Neuronal stem cell (in vitro differentiated cells): ENCODE data around the gene PPIC.

Source experiments
- DNase-seq: peaks from one replicate; pipeline ENCODE4 v3.0.0-alpha.2; 2013; ENCODE audit warnings: low spot score
- H2AFZ ChIP-seq: one replicate; pipeline ENCODE4 v1.6.1; 2013; ENCODE audit warnings: mild to moderate bottlenecking, low read length, inconsistent platforms
- H2AK5ac ChIP-seq: 2 replicates; pipeline ENCODE4 v1.6.1; 2013; ENCODE audit warnings: low read depth, mild to moderate bottlenecking, inconsistent platforms, low read length, moderate library complexity, mixed read lengths
- H2BK120ac ChIP-seq: 2 replicates; pipeline ENCODE4 v1.6.1; 2013; ENCODE audit warnings: low read depth, mild to moderate bottlenecking, inconsistent platforms, low read length, moderate library complexity, mixed read lengths
- H2BK12ac ChIP-seq: one replicate; pipeline ENCODE4 v1.6.1; 2013; ENCODE audit warnings: low read length, inconsistent platforms
- H2BK15ac ChIP-seq: 2 replicates; pipeline ENCODE4 v1.6.1; 2013; ENCODE audit warnings: mild to moderate bottlenecking, low read length, inconsistent platforms, mixed read lengths
- H2BK5ac ChIP-seq: one replicate; pipeline ENCODE4 v1.6.1; 2013; ENCODE audit warnings: inconsistent platforms, mild to moderate bottlenecking, low read length, moderate library complexity
- H3K14ac ChIP-seq: one replicate; pipeline ENCODE4 v1.6.1; 2013; ENCODE audit warnings: low read length, inconsistent platforms
- H3K18ac ChIP-seq: 2 replicates; pipeline ENCODE4 v1.6.1; 2013; ENCODE audit warnings: low read length, inconsistent platforms
- H3K23ac ChIP-seq: 2 replicates; pipeline ENCODE4 v1.6.1; 2013; ENCODE audit warnings: low read depth, mild to moderate bottlenecking, mixed read lengths, low read length, inconsistent platforms; ENCODE audit not compliant: poor library complexity
- H3K27ac ChIP-seq: replicated peaks from 3 replicates; pipeline ENCODE4 v1.5.1; 2013; ENCODE audit warnings: low read length, inconsistent platforms
- H3K27me3 ChIP-seq, 3 experiments: 2 replicates each; pipeline ENCODE4 v1.6.1; 2013; ENCODE audit warnings: low read length in 3 of 3, mild to moderate bottlenecking in 2 of 3, inconsistent platforms in 1 of 3, low read depth in 1 of 3, mixed read lengths in 1 of 3, moderate library complexity in 1 of 3; ENCODE audit not compliant: control insufficient read depth in 3 of 3, insufficient read depth in 3 of 3
- H3K36me3 ChIP-seq, 2 donors: replicated peaks in 1 of 2; 2 replicates each; pipeline ENCODE4 v1.6.1; 2013; ENCODE audit warnings: low read length in 2 of 2; ENCODE audit not compliant: control insufficient read depth in 2 of 2, insufficient read depth in 2 of 2
- H3K4ac ChIP-seq: 2 replicates; pipeline ENCODE4 v1.6.1; 2013; ENCODE audit warnings: inconsistent platforms, mild to moderate bottlenecking, low read length, moderate library complexity
- H3K4me1 ChIP-seq, 2 donors: 1 replicate in 1 of 2; 2 replicates in 1 of 2; pipeline ENCODE4 v1.6.1; 2013; ENCODE audit warnings: low read length in 2 of 2, low read depth in 1 of 2; ENCODE audit not compliant: control insufficient read depth in 2 of 2, insufficient read depth in 1 of 2
- H3K4me2 ChIP-seq: one replicate; pipeline ENCODE4 v1.6.1; 2013; ENCODE audit warnings: mild to moderate bottlenecking, low read length, inconsistent platforms; ENCODE audit not compliant: insufficient read depth, poor library complexity, severe bottlenecking
- H3K4me3 ChIP-seq, 2 donors: 2 replicates each; pipeline ENCODE4 v1.5.1; 2013; ENCODE audit warnings: low read length in 2 of 2, mild to moderate bottlenecking in 2 of 2, inconsistent platforms in 1 of 2, moderate library complexity in 1 of 2
- H3K79me1 ChIP-seq: one replicate; pipeline ENCODE4 v1.6.1; 2013; ENCODE audit warnings: low read depth, mild to moderate bottlenecking, inconsistent platforms, low read length, moderate library complexity
- H3K9ac ChIP-seq: one replicate; pipeline ENCODE4 v1.6.1; 2013; ENCODE audit warnings: mild to moderate bottlenecking, low read depth, low read length, inconsistent platforms; ENCODE audit not compliant: poor library complexity
- H3K9me3 ChIP-seq, 2 donors: replicated peaks in 1 of 2; 2 replicates each; pipeline versions ENCODE3 to v1.6.1; 2013; ENCODE audit warnings: low read length in 2 of 2, mild to moderate bottlenecking in 2 of 2, inconsistent platforms in 1 of 2, low read depth in 1 of 2, mixed read lengths in 1 of 2, moderate library complexity in 1 of 2; ENCODE audit not compliant: control insufficient read depth in 2 of 2, insufficient read depth in 1 of 2
- H4K8ac ChIP-seq: one replicate; pipeline ENCODE4 v1.6.1; 2013; ENCODE audit warnings: low read depth, mild to moderate bottlenecking, inconsistent platforms, low read length, moderate library complexity
- H4K91ac ChIP-seq: one replicate; pipeline ENCODE4 v1.6.1; 2013; ENCODE audit warnings: low read length, low read depth, mild to moderate bottlenecking, inconsistent platforms; ENCODE audit not compliant: poor library complexity
- WGBS, 2 donors: extraction: QIAGEN DNeasy Blood & Tissue Kit; methylation state at CpG; one replicate each; pipeline ENCODE4 v1.1.7; 2013; ENCODE audit warnings: missing lambda C conversion rate in 2 of 2, mixed read lengths in 1 of 2; ENCODE audit not compliant: insufficient read length in 2 of 2, insufficient replicate concordance in 1 of 2; ENCODE audit errors: extremely low coverage in 2 of 2; 5-methylcytosine and 5-hydroxymethylcytosine counted together

The PPIC gene

DNA sequence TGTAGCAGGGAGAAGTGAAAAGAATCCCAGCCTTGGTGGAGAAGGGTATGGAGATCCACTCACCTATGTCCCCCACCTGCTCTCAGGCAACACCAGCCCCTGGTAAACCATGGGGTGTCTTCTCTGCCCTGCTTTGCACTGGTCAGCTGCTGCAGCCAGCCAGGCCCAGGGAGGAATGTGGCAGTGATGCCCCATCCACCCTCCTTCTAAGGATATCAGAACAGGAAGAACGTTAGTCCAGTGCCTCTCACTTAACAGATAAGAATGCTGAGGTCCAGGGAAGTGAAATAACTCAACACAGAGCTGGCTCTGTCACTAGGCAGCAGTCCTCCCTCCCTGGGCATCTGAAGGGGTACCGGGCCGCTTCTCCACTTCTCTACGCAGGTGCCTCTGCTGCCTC is 9.7 kb upstream of the PPIC start:
- no peak for DNase-seq
- Histone ChIP-seq H3K9me3 (no peaks in the 10 kb centered on the region), H2AK5ac (peak overlapping the region; percentile 20), H3K4ac (no peak overlapping the region), H2AFZ (no peak overlapping the region), H3K4me1 (no peaks in the 10 kb centered on the region), H3K27ac (no peak overlapping the region), H3K27me3 (peaks cover 0 to 31% (median 0%) of the 10 kb centered on the region in 3 experiments), H3K9ac (no peak overlapping the region), H3K18ac (no peak overlapping the region), H2BK120ac (no peak overlapping the region), H2BK15ac (no peak overlapping the region), H2BK5ac (no peak overlapping the region), H3K36me3 (no peaks in the 10 kb centered on the region), H3K4me2 (no peak overlapping the region), H2BK12ac (no peak overlapping the region), H3K23ac (no peak overlapping the region), H4K8ac (no peak overlapping the region), H4K91ac (no peak overlapping the region), H3K14ac (no peak overlapping the region), H3K4me3 (no peak overlapping the region), H3K79me1 (no peaks in the 10 kb centered on the region)
- no CpG with 5 or more reads among the region's 4 CpGs for WGBS, 2 donors

DNA sequence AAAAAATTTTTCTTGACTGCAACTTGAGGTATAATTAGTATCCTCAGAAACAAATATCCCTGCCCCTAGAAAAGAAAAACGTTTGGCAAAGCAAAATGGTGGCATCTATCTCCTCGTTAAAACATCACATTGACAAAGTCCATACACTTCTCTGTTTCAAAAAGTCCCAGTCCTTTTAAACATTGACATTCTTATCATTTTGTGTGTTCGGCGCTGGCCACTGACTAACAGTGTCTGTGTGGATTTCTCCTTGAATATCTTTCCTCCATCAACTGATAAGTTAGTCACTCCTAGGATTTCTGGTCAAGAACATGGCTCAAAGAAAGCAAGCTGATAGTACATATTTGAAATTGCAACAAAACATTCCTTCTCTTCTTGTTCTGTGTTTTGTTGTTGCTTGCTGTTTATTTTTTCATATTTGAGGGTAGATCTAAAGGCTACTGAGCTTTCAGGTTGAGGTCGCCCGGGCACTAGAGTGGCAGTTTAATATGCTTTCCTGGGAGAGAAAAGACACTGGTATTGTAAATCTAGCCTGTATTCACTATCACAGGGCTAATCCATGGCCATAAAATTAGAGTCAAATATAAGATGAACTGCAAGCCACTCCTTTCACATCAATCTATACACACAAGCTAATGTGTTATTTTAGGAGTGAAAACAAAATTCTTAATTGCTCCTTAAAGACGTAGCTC is 8.5 kb upstream of the PPIC start:
- H2BK5ac ChIP-seq: no peak overlapping the region
- no peak overlapping the region for H2BK120ac ChIP-seq
- no peak overlapping the region for H3K27ac ChIP-seq
- no peaks in the 10 kb centered on the region for H3K79me1 ChIP-seq
- no peak overlapping the region for H2AFZ ChIP-seq
- H3K4ac ChIP-seq: no peak overlapping the region
- H4K8ac ChIP-seq: no peak overlapping the region
- no peak overlapping the region for H3K4me2 ChIP-seq
- no peak overlapping the region for H4K91ac ChIP-seq
- H3K4me1 ChIP-seq: no peaks in the 10 kb centered on the region
- no peaks in the 10 kb centered on the region for H3K9me3 ChIP-seq
- no peak overlapping the region for H3K18ac ChIP-seq
- no peak for DNase-seq
- no peak overlapping the region for H3K4me3 ChIP-seq
- no peak overlapping the region for H2BK15ac ChIP-seq
- peaks cover 0 to 34% (median 0%) of the 10 kb centered on the region in 3 experiments for H3K27me3 ChIP-seq
- H2BK12ac ChIP-seq: no peak overlapping the region
- no CpG with 5 or more reads among the region's 7 CpGs for WGBS, 2 donors
- no peaks in the 10 kb centered on the region for H3K36me3 ChIP-seq
- no peak overlapping the region for H2AK5ac ChIP-seq
- H3K9ac ChIP-seq: no peak overlapping the region
- no peak overlapping the region for H3K14ac ChIP-seq
- H3K23ac ChIP-seq: no peak overlapping the region

DNA sequence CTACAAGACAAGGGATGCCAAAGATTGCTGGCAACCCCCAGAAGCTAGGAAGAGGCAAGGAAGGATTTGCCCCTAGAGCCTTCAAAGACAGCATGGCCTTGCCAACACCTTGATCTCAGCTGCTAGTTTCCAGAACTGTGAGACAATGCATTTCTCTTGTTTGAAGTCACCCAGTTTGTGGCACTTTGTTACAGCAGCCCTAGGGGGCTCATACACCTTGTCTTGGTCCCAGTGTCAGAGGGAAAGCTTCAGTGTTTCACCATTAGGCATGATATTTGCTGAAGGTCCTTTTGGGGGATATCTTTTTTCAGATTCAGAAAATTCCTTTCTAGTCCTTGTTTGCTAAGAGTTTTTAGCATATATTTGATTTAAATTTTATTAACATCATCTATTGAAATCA is 3.1 kb upstream of the PPIC start:
- no peak overlapping the region for H2BK5ac ChIP-seq
- H2AK5ac ChIP-seq: no peak overlapping the region
- DNase-seq: no peak
- H3K4me2 ChIP-seq: no peak overlapping the region
- no peak overlapping the region for H4K91ac ChIP-seq
- H3K14ac ChIP-seq: no peak overlapping the region
- H3K4me3 ChIP-seq: no peak overlapping the region
- no peak overlapping the region for H4K8ac ChIP-seq
- H2BK120ac ChIP-seq: no peak overlapping the region
- no peak overlapping the region for H3K18ac ChIP-seq
- H3K9me3 ChIP-seq: no peaks in the 10 kb centered on the region
- no peak overlapping the region for H3K23ac ChIP-seq
- no peak overlapping the region for H3K4ac ChIP-seq
- peaks cover 0 to 7% of the 10 kb centered on the region in 2 donors for H3K4me1 ChIP-seq
- H2BK15ac ChIP-seq: no peak overlapping the region
- H3K27me3 ChIP-seq: peaks cover 0 to 71% (median 36%) of the 10 kb centered on the region in 3 experiments
- H3K27ac ChIP-seq: no peak overlapping the region
- H3K36me3 ChIP-seq: no peaks in the 10 kb centered on the region
- no peaks in the 10 kb centered on the region for H3K79me1 ChIP-seq
- H2AFZ ChIP-seq: no peak overlapping the region
- no peak overlapping the region for H2BK12ac ChIP-seq
- no peak overlapping the region for H3K9ac ChIP-seq

DNA sequence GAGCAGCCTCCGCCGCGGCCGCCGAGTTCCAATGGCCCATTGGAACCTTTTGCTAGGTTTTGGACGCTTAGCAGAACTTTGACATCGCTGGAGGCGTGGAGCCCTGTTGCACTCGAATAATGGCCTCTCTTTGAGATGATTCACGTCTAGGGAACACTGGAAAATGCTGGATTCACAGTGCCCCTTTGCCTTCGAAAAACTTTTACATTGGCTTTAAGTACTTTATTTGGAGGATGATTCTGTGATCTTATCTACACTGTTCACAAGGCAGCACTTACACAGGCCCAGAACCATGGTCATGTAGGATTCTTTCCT is 536 bp upstream of the PPIC start:
- Histone ChIP-seq H3K36me3 (no peaks in the 10 kb centered on the region), H2BK5ac (no peak overlapping the region)

More for the DNA sequence above, 536 bp upstream of the PPIC start:
- Histone ChIP-seq H3K4ac (no peak overlapping the region), H3K79me1 (no peaks in the 10 kb centered on the region), H2AFZ (peak overlapping the region; percentile 100), H3K27me3 (peaks cover 0 to 73% (median 44%) of the 10 kb centered on the region in 3 experiments), H3K4me2 (peak overlapping the region; percentile 99), H2BK120ac (no peak overlapping the region), H3K9ac (no peak overlapping the region), H2BK12ac (no peak overlapping the region), H3K18ac (no peak overlapping the region), H2AK5ac (no peak overlapping the region), H4K8ac (no peak overlapping the region), H3K4me3 (peak overlapping the region; percentile 66 to 90), H3K14ac (no peak overlapping the region), H3K9me3 (no peaks in the 10 kb centered on the region), H3K27ac (no peak overlapping the region), H4K91ac (no peak overlapping the region), H2BK15ac (no peak overlapping the region), H3K4me1 (peaks cover 0 to 7% of the 10 kb centered on the region in 2 donors), H3K23ac (peak overlapping the region; percentile 25)
- no CpG with 5 or more reads among the region's 11 CpGs for WGBS, 2 donors
- no peak for DNase-seq
